WTC11 (cell line): ENCODE measurements around the gene C1QBP. TPM values are rescaled to one million over a fixed set of nuclear protein-coding genes. Genes with fewer than 3 reads are reported as not detected.

ENCODE experiments used
- EMX1 ChIP-seq: fragments of 250-450 bp; sonication (Bioruptor Pico); IDR thresholded peaks from 2 replicates; pipeline ENCODE4 v1.8.0; 2021; ENCODE audit warnings: mild to moderate bottlenecking
- HMGA2 ChIP-seq: fragments of 250-450 bp; sonication (Bioruptor Pico); IDR thresholded peaks from 2 replicates; pipeline ENCODE4 v1.4.0; 2021; ENCODE audit warnings: mild to moderate bottlenecking, moderate library complexity
- JAZF1 ChIP-seq: fragments of 250-450 bp; sonication (Bioruptor Pico); IDR thresholded peaks from 2 replicates; pipeline ENCODE4 v1.9.0; 2021; ENCODE audit warnings: moderate library complexity, mild to moderate bottlenecking, inconsistent platforms
- NR1H2 ChIP-seq: sonication (generic); formaldehyde crosslinking; IDR thresholded peaks from 2 replicates; pipeline ENCODE4 v1.9.0; 2021; ENCODE audit warnings: mild to moderate bottlenecking, moderate library complexity, missing genetic modification reagents
- OVOL2 ChIP-seq: fragments of 250-450 bp; sonication (Bioruptor Pico); IDR thresholded peaks from 2 replicates; pipeline ENCODE4 v1.9.0; 2021; ENCODE audit warnings: mild to moderate bottlenecking, borderline replicate concordance
- PRRX2 ChIP-seq: fragments of 250-450 bp; sonication (Bioruptor Pico); IDR thresholded peaks from 2 replicates; pipeline ENCODE4 v1.8.0; 2021; ENCODE audit warnings: mild to moderate bottlenecking
- RELA ChIP-seq: sonication (generic); formaldehyde crosslinking; IDR thresholded peaks from 2 replicates; pipeline ENCODE4 v1.8.1; 2022; ENCODE audit warnings: missing genetic modification reagents, mild to moderate bottlenecking, borderline replicate concordance
- SP1 ChIP-seq: sonication (generic); formaldehyde crosslinking; conservative IDR thresholded peaks from 2 replicates; pipeline ENCODE4 v1.8.1; 2022; ENCODE audit warnings: missing genetic modification reagents
- TEAD1 ChIP-seq: sonication (generic); formaldehyde crosslinking; IDR thresholded peaks from 2 replicates; pipeline ENCODE4 v1.8.0; 2022; ENCODE audit warnings: mild to moderate bottlenecking, missing genetic modification reagents
- ZNF219 ChIP-seq: sonication (generic); formaldehyde crosslinking; IDR thresholded peaks from 2 replicates; pipeline ENCODE4 v1.8.0; 2023; ENCODE audit warnings: missing genetic modification reagents, mild to moderate bottlenecking, borderline replicate concordance
- ZNF423 ChIP-seq: fragments of 250-450 bp; sonication (Bioruptor Pico); IDR thresholded peaks from 2 replicates; pipeline ENCODE4 v2.1.2; 2022; ENCODE audit warnings: mild to moderate bottlenecking, moderate library complexity
- total RNA-seq: library from RNA; stranded (reverse); gene quantifications from 3 replicates; pipeline ENCODE4 v1.2.3, GENCODE V29; 2021
- TF ChIP-seq, protein P1 (sequence below): sonication (generic); formaldehyde crosslinking; IDR thresholded peaks from 2 replicates; pipeline ENCODE4 v1.8.1; 2023; ENCODE audit warnings: mild to moderate bottlenecking, missing genetic modification reagents, moderate library complexity
- TF ChIP-seq, protein P2 (sequence below): sonication (generic); formaldehyde crosslinking; IDR thresholded peaks from 2 replicates; pipeline ENCODE4 v1.8.0; 2022; ENCODE audit warnings: mild to moderate bottlenecking, missing genetic modification reagents
- TF ChIP-seq, protein P3 (sequence below): fragments of 250-450 bp; sonication (Bioruptor Pico); IDR thresholded peaks from 2 replicates; pipeline ENCODE4 v1.9.0; 2021; ENCODE audit warnings: mild to moderate bottlenecking
- TF ChIP-seq, protein P4 (sequence below): sonication (generic); formaldehyde crosslinking; IDR thresholded peaks from 2 replicates; pipeline ENCODE4 v1.8.1; 2022; ENCODE audit warnings: mild to moderate bottlenecking, missing genetic modification reagents, moderate library complexity, borderline replicate concordance
- TF ChIP-seq, protein P5 (sequence below): sonication (generic); formaldehyde crosslinking; IDR thresholded peaks from 2 replicates; pipeline ENCODE4 v1.8.0; 2023; ENCODE audit warnings: missing genetic modification reagents, mild to moderate bottlenecking, borderline replicate concordance
- TF ChIP-seq, protein P6 (sequence below): sonication (generic); formaldehyde crosslinking; IDR thresholded peaks from 2 replicates; pipeline ENCODE4 v1.8.0; 2022; ENCODE audit warnings: missing genetic modification reagents
- TF ChIP-seq, protein P7 (sequence below): sonication (generic); formaldehyde crosslinking; IDR thresholded peaks from 2 replicates; pipeline ENCODE4 v1.8.1; 2022; ENCODE audit warnings: mild to moderate bottlenecking, moderate library complexity, missing genetic modification reagents
- TF ChIP-seq, protein P8 (sequence below): fragments of 200-600 bp; IDR thresholded peaks from 2 replicates; pipeline ENCODE4 v1.8.0; 2022; ENCODE audit warnings: antibody characterized with exemption
- TF ChIP-seq, protein P9 (sequence below): sonication (generic); formaldehyde crosslinking; IDR thresholded peaks from 2 replicates; pipeline ENCODE4 v1.8.1; 2022; ENCODE audit warnings: low read depth, mild to moderate bottlenecking, moderate library complexity, missing genetic modification reagents, borderline replicate concordance

The C1QBP gene
- total RNA-seq, 1 experiment from 2014 or later: 429 TPM

DNA sequence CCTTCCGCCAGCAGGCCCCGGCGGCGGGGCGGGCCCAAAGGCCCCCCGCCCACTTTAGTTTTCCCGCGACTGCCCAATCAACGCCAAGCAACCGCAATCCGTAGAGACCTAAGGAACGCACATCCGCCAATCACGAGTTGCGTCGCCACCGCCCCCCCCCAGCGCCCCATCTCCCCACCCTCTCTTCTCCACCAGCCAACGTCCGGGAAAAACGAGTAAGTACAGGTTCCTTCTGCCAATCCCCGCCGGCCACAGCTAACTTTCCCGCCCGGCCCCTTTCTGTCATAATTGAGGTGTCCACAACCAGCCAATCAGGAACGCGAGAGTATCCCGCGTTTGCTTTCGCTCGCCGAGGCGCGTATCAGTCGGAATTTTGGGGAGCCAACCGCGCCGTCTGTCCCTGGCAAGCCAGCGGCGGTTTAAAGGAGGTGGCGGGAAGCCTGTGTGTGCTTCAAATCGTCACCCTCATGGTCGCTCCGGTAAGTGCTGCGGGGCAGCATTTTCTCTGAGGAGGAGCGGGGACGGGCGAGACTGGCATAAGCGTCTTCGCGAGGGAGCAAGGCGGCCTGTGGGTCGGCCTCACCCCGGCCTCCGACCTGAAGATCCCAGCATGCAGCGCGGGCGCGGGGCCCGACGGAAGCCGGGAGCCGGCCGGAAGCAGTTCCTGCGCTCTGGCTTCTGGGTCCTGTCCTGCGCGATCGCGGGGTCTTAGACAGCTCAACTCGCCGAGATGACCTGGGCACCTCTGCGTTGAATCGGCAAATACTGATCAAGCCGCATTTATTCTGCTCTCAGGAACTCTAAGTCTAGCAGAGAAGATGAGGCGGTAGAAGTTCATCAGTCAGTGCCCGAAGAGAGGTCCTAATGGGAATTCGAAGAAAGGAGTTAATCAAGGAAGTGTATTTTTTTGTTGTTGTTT lies 47.5 kb upstream of the C1QBP start, which contains the start of gene MIS12 (continued):
- TF ChIP-seq, protein P1, sequence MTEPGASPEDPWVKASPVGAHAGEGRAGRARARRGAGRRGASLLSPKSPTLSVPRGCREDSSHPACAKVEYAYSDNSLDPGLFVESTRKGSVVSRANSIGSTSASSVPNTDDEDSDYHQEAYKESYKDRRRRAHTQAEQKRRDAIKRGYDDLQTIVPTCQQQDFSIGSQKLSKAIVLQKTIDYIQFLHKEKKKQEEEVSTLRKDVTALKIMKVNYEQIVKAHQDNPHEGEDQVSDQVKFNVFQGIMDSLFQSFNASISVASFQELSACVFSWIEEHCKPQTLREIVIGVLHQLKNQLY: 0 out of 2 replicates have a peak, but pooled peaks have one; percentile 31
- TF ChIP-seq HMGA2 (CRISPR knock-in tag) (no peak), ZNF219 (no peak), ZNF423 (CRISPR knock-in tag) (no peak), NR1H2 (no peak), OVOL2 (CRISPR knock-in tag) (no peak), SP1 (CRISPR knock-in tag) (peak; percentile 65; the same call in 1 of the 2 replicates), PRRX2 (no peak), EMX1 (no peak), JAZF1 (no peak), TEAD1 (CRISPR knock-in tag) (peak; percentile 75; the same call in 1 of the 2 replicates), RELA (no peak)
- TF ChIP-seq, protein P2, sequence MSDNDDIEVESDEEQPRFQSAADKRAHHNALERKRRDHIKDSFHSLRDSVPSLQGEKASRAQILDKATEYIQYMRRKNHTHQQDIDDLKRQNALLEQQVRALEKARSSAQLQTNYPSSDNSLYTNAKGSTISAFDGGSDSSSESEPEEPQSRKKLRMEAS: peak; percentile 83
- TF ChIP-seq, protein P3, sequence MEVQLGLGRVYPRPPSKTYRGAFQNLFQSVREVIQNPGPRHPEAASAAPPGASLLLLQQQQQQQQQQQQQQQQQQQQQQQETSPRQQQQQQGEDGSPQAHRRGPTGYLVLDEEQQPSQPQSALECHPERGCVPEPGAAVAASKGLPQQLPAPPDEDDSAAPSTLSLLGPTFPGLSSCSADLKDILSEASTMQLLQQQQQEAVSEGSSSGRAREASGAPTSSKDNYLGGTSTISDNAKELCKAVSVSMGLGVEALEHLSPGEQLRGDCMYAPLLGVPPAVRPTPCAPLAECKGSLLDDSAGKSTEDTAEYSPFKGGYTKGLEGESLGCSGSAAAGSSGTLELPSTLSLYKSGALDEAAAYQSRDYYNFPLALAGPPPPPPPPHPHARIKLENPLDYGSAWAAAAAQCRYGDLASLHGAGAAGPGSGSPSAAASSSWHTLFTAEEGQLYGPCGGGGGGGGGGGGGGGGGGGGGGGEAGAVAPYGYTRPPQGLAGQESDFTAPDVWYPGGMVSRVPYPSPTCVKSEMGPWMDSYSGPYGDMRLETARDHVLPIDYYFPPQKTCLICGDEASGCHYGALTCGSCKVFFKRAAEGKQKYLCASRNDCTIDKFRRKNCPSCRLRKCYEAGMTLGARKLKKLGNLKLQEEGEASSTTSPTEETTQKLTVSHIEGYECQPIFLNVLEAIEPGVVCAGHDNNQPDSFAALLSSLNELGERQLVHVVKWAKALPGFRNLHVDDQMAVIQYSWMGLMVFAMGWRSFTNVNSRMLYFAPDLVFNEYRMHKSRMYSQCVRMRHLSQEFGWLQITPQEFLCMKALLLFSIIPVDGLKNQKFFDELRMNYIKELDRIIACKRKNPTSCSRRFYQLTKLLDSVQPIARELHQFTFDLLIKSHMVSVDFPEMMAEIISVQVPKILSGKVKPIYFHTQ (CRISPR knock-in tag): no peak
- TF ChIP-seq, protein P4, sequence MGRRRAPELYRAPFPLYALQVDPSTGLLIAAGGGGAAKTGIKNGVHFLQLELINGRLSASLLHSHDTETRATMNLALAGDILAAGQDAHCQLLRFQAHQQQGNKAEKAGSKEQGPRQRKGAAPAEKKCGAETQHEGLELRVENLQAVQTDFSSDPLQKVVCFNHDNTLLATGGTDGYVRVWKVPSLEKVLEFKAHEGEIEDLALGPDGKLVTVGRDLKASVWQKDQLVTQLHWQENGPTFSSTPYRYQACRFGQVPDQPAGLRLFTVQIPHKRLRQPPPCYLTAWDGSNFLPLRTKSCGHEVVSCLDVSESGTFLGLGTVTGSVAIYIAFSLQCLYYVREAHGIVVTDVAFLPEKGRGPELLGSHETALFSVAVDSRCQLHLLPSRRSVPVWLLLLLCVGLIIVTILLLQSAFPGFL: no peak
- TF ChIP-seq, protein P5, sequence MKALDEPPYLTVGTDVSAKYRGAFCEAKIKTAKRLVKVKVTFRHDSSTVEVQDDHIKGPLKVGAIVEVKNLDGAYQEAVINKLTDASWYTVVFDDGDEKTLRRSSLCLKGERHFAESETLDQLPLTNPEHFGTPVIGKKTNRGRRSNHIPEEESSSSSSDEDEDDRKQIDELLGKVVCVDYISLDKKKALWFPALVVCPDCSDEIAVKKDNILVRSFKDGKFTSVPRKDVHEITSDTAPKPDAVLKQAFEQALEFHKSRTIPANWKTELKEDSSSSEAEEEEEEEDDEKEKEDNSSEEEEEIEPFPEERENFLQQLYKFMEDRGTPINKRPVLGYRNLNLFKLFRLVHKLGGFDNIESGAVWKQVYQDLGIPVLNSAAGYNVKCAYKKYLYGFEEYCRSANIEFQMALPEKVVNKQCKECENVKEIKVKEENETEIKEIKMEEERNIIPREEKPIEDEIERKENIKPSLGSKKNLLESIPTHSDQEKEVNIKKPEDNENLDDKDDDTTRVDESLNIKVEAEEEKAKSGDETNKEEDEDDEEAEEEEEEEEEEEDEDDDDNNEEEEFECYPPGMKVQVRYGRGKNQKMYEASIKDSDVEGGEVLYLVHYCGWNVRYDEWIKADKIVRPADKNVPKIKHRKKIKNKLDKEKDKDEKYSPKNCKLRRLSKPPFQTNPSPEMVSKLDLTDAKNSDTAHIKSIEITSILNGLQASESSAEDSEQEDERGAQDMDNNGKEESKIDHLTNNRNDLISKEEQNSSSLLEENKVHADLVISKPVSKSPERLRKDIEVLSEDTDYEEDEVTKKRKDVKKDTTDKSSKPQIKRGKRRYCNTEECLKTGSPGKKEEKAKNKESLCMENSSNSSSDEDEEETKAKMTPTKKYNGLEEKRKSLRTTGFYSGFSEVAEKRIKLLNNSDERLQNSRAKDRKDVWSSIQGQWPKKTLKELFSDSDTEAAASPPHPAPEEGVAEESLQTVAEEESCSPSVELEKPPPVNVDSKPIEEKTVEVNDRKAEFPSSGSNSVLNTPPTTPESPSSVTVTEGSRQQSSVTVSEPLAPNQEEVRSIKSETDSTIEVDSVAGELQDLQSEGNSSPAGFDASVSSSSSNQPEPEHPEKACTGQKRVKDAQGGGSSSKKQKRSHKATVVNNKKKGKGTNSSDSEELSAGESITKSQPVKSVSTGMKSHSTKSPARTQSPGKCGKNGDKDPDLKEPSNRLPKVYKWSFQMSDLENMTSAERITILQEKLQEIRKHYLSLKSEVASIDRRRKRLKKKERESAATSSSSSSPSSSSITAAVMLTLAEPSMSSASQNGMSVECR (CRISPR knock-in tag): peak; percentile 93; the same call in 1 of the 2 replicates
- TF ChIP-seq, protein P6, sequence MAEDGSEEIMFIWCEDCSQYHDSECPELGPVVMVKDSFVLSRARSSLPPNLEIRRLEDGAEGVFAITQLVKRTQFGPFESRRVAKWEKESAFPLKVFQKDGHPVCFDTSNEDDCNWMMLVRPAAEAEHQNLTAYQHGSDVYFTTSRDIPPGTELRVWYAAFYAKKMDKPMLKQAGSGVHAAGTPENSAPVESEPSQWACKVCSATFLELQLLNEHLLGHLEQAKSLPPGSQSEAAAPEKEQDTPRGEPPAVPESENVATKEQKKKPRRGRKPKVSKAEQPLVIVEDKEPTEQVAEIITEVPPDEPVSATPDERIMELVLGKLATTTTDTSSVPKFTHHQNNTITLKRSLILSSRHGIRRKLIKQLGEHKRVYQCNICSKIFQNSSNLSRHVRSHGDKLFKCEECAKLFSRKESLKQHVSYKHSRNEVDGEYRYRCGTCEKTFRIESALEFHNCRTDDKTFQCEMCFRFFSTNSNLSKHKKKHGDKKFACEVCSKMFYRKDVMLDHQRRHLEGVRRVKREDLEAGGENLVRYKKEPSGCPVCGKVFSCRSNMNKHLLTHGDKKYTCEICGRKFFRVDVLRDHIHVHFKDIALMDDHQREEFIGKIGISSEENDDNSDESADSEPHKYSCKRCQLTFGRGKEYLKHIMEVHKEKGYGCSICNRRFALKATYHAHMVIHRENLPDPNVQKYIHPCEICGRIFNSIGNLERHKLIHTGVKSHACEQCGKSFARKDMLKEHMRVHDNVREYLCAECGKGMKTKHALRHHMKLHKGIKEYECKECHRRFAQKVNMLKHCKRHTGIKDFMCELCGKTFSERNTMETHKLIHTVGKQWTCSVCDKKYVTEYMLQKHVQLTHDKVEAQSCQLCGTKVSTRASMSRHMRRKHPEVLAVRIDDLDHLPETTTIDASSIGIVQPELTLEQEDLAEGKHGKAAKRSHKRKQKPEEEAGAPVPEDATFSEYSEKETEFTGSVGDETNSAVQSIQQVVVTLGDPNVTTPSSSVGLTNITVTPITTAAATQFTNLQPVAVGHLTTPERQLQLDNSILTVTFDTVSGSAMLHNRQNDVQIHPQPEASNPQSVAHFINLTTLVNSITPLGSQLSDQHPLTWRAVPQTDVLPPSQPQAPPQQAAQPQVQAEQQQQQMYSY: no peak
- TF ChIP-seq, protein P7, sequence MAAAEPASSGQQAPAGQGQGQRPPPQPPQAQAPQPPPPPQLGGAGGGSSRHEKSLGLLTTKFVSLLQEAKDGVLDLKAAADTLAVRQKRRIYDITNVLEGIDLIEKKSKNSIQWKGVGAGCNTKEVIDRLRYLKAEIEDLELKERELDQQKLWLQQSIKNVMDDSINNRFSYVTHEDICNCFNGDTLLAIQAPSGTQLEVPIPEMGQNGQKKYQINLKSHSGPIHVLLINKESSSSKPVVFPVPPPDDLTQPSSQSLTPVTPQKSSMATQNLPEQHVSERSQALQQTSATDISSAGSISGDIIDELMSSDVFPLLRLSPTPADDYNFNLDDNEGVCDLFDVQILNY (CRISPR knock-in tag): peak; percentile 45; the same call in 1 of the 2 replicates
- TF ChIP-seq, protein P8, sequence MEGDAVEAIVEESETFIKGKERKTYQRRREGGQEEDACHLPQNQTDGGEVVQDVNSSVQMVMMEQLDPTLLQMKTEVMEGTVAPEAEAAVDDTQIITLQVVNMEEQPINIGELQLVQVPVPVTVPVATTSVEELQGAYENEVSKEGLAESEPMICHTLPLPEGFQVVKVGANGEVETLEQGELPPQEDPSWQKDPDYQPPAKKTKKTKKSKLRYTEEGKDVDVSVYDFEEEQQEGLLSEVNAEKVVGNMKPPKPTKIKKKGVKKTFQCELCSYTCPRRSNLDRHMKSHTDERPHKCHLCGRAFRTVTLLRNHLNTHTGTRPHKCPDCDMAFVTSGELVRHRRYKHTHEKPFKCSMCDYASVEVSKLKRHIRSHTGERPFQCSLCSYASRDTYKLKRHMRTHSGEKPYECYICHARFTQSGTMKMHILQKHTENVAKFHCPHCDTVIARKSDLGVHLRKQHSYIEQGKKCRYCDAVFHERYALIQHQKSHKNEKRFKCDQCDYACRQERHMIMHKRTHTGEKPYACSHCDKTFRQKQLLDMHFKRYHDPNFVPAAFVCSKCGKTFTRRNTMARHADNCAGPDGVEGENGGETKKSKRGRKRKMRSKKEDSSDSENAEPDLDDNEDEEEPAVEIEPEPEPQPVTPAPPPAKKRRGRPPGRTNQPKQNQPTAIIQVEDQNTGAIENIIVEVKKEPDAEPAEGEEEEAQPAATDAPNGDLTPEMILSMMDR: no peak
- TF ChIP-seq, protein P9, sequence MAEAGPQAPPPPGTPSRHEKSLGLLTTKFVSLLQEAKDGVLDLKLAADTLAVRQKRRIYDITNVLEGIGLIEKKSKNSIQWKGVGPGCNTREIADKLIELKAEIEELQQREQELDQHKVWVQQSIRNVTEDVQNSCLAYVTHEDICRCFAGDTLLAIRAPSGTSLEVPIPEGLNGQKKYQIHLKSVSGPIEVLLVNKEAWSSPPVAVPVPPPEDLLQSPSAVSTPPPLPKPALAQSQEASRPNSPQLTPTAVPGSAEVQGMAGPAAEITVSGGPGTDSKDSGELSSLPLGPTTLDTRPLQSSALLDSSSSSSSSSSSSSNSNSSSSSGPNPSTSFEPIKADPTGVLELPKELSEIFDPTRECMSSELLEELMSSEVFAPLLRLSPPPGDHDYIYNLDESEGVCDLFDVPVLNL (CRISPR knock-in tag): peak; percentile 74; the same call in 1 of the 2 replicates
